ENCODE data around the gene TDRD7.

The TDRD7 gene

DNA sequence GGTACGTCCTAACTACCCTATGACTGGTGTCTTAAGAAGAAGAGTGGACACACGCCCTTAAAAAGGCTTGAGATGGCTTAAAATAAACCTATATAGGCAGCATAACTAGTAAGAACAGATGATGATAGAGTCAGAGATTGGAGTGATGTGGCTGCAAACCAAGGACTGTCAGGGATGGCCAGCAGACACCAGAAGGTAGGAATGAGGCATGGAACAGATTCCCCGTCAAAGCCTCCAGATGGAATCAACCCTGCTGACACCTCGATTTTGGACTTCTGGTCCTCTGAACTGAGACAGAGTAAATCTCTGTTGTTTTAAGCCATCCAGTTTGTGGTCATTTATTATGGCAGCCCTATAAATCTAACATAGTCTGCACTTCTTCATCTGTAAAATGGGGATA lies 97.0 kb downstream of the TDRD7 start:
- no peak for DNase-seq

- DNase-seq, result no peak
Observed at GRCh38 chr9:97510797-97511654, 99.1 kb downstream of the TDRD7 start.

GRCh38 chr9:97511655-97512427 lies 99.9 kb downstream of the TDRD7 start:
- no peak for DNase-seq

DNA sequence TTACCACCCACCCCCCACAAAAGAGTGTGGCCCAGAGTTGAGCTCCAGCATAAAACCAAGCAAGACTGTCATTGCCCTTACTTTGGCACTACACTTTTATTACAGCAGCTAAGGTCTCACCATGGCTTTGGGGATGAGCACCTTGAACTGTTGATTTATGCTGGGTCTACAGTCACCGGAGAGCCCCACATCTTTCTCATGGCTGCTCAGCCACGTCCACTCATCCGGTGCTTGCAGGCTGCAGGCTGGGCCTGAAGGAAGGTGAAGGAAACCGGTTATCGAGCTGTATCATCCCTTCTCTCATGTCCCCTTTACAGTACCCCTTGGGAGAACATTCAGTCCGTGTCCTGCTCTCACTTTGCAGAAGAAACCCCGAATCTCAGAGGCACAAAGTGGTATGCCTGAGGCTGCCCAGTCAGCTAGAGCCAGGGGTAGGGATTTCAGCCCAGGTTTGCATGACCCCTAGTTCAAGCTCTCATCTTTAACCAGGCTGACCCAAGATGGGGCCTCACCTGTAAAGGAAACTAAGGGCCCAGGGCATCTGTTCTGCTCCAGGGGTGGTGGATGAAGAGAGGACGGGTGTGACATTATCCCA lies 101.2 kb downstream of the TDRD7 start:
- DNase-seq, result no peak

DNA sequence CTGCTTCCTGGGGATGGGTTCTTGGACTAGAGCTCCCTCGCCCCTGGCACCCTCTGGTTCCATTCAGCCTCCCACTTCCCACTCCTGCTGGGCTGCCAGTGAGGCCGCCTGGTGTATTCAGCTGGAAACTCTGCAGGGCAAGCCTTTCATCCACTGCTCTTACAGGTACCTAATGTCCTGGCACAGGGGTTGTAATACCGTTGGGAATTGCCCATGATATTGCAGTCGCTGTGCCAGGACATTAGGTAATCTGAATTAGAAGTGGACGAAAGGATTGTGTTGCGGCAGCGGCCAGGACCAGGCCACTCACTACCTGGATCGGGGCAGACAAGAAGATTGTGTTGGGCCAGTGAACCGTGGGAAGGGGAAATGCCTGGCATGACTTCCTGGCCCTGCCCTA lies 102.6 kb downstream of the TDRD7 start:
- DNase-seq, result no peak

DNA sequence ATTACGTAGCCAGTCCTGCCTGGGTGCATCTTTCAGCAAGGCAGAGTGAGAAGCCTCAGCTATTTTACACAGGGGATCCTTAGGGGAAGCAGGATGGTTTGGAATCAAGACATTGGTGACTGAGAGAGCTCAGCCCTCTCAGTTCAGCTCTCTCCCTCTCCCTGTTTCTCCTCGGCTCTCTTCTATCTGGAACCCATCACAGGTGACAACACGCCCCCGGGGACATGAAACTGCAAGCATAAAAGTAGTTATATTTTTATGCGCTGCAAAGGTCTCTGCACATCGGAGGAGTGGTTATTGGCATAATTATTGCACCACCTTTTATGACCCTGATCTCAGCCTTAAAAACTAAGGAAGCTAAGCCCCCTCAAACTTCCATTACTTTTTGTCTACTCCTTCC lies 103.8 kb downstream of the TDRD7 start:
- no peak for DNase-seq

DNA sequence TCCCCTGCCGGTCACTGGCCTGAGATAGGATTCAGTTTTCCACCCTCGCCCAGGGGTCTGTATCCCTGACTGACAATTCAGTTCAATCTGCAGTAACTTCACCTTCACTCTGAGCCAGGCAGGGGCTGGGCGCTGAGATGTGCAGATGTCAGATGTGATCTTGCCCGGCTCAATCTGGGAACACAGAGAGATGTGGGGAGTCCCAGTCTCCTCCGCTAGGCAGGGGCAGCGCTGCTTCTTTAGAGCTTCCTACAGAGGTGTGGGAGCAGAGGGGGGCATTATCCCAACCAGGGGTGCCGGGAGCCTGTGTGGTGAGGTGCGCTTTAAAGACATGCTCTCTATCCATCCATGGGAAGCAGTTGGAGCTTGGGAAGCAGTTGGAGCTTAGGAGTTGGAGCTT lies 104.2 kb downstream of the TDRD7 start:
- no peak for DNase-seq

GRCh38 chr9:97517331-97518089 lies 105.6 kb downstream of the TDRD7 start:
- DNase-seq, result no peak

- DNase-seq, result no peak
Observed at GRCh38 chr9:97518166-97518908, 106.4 kb downstream of the TDRD7 start.

DNA sequence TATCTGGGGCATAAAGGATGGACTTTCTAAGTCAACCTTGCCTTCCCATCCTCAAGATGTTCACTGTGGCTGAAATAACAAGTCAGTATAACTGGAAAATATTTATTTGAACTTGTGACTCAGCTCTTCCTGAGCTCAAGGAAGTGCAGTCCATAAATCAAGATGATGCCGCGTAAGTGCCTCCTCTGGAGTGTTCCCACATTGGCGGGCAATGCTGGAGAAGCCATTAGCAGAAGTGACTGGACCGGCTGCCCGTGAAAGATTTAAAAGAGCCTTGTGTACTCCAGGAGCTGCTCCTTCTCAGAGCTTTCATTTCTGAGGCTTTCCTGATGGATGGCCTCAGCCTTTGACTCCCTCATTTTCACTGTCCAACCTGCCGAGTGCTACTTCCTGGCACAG lies 107.0 kb downstream of the TDRD7 start:
- DNase-seq, result no peak

DNA sequence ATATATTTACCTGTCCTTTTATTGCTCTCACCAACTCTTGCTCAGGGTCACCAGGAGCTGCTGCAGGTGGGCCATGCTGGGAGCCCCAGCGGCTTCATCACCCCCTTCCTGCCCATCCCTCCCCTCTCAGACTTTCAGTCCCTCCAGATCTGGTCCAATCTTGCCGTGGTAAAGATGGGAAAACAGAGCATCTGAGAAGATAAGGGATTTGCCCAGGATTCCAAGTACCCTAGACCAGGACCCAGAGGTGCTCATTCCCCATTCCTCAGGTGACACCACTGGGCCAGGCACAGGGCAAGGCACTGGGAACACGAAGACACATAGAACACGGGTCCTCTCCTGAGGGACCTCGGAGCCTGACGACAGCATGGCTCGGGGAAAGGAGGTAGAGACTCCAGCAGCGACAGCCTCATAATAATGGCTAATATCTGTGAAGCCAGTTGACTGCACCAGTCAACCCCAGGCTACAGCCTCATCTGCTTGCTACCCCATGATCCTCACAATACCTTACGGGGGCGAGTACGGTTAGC lies 107.6 kb downstream of the TDRD7 start:
- no peak for DNase-seq

- DNase-seq, result no peak
Observed at GRCh38 chr9:97521576-97522333, 109.9 kb downstream of the TDRD7 start.

DNA sequence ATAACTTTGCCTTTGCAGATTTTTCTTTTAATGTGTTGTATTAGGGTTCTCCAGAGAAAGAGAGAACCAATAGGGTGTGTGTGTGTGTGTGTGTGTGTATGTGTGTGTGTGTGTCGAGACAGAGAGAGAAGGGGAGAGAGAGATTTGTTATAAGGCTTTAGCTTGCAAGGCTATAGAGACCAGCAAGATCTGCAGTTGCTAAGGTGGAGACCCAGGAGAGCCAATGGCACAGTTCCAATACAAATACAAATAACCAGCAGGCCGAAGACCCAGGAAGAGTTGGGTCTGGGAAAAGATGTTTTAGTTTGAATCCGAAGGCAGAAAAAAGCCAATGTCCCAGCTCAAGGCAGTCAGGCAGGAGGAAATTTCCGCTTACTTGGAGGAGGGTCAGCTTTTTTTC lies 112.5 kb downstream of the TDRD7 start:
- DNase-seq, result no peak

DNA sequence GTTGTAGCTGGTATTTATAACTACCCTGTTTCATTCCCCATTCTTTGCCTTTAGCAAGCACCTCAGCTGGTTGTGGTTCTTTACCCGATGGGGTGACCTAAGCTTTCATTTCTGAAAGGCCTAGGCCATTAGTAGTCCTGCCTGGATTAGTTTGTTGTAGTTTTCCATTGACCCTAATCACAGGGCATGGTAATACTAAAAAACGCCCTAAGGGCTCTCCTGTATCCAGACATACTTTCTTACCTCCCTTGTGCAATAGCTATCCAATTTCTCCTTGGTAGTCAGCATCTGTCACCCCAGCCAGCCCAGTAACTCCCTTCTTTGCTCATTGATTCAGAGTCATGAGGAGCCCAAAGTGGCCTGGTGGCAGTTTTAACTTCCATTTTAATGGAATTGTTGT lies 113.6 kb downstream of the TDRD7 start:
- DNase-seq, result no peak

- DNase-seq, result no peak
Observed at GRCh38 chr9:97526895-97527575, 115.1 kb downstream of the TDRD7 start.

DNA sequence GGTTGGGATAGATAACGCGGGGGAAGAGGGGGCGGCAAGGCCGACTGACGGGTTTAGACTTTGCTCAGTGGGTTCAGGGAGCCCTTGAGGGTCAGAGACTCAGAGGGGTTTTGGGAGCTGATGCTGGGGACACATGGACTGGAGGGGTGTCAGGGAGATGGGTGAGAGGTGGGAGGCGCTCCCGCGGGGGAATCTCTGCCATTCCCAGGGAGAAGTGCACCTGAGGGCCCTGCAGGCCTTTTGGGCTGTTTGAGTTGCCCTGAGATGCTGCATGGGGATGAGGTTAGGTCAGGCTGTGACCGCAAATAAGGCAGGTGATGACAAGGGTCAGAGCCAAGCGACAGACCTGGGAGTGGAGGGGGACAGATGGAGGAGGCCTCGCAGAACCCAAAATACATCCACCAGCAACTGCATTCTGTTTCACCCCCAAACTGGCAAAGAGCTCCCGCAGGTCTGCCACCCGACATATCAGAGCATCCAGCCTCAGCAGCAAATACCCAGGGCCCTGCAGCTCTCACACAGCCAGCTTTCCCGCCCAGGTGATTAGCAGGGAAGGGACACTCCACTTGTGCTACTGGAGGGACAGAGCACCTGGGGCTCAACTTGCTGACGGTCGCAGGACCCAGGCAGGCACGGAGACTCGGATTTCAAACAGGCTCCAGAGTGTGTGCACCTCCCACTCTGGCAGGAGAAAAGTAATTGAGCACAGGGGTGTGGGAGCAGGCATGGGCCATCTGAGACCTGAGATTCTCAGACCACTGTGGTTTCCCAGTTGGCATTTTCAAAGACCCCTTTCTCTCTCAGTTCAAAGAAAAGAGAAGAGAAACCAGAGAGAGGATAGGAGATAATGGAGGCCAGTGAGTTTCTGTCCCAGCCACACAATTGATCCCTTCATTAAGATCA lies 116.0 kb downstream of the TDRD7 start:
- DNase-seq, result no peak

DNA sequence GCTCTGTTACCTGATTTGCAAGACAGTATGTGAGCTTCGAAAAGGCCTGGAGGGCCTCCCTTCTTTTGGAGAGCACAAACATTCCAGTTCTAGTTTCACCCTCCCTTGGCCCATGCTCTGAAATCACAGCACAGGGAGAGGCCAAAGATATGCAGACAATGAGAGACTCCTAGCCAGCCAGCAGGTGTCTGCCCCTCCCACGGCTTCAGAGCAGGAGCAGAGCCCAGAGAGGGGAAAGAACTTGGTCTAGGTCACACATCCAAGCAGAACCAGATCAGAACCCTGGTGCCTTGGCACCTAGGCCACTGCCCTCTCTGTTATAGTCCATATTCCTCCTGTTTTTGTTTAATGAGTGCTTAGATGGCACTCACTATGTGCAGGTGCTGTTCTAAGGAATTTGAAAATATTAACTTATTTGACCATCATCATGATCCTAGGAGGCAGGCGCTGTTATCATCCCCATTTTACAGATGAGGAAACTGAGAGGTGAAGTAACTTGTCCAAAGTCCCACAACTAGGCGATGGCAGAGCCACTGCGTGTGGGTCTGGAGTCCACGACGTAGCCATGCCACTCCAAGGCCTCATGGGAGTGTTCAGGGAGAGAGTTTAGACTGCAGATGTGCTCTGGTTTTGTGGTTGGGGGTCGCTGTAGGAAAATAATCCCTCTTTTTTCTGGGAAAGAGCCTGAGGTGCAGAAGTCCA lies 116.8 kb downstream of the TDRD7 start:
- no peak for DNase-seq

- no peak for DNase-seq
Observed at GRCh38 chr9:97529363-97530076, 117.6 kb downstream of the TDRD7 start.
